Measurements from ENCODE around the gene HEXIM1.
"Not testable (repeated sequence)": the region's sequence is repeated elsewhere in the genome, so short reads cannot be mapped to it uniquely, and the experiment has no call there.

HEXIM1 gene

DNA sequence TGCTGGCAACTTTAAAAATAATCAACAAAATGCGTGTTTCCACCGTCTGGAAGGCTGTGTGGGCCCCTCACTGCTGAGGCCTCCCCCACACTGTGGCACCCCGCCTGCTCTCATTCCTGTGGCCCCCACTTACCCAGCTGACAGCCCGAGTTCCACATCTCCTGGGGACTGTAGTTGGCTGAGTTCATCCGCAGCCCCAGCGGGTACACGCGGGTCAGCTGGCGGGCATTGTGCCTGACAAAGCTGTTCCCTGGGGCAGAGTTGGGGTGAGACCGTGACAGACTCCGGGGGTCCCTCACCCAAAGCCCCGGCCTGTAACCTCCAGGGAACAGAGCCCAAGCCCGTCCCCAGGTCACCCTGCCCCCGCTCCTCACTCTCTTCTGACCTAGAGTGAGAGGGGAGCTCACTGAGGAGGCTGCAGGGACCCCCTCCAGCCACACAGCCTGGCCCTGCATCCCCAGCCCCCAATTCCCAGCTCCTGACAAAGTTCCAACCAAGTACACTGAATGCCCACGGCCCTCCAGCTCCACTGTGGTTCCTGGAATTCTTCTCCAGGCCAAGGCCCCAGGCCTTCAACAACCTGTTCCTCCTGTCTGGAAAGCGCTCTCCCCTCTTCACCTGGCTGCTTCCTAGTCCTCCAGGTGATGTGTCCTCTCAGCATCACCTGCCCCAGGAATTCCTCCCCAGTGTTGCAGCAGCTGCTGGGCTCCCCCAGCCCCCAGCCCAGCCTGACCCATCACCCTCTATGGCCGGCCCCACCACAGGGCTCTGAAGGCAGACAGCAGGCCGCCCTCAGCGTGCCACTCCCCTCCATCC, 34.0 kb upstream of the HEXIM1 start:
- DNase-seq = no peak

DNA sequence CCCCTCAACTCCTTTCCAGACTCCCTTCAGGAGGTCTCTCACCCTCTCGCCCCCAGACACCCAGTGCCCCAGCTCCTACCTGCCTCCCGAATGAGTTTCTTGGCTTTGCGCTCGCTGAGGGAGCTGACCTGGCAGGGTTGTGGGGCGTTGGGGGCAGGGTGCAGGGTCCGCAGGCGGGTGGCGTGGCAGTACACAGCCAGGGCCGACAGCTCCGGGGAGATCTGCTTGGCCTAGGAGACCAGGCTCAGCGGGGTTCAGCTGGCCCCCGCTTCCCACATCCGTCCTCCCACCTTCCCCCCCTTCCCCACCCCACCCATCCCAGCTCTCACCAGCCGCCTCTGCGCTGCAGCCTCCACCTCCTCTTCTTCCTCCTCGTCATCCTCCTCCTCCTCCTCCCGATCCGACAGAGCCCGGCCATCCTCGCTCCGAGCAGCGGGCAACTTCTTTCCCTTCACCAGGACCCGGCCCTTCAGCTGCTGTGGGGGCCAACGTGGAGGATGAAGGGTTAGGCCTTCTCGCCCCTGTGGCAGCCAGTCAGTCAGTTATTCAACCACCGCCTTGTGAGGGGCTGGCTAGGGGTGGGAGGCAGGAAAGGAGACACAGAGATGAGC, 33.2 kb upstream of the HEXIM1 start:
- no peak for DNase-seq

DNA sequence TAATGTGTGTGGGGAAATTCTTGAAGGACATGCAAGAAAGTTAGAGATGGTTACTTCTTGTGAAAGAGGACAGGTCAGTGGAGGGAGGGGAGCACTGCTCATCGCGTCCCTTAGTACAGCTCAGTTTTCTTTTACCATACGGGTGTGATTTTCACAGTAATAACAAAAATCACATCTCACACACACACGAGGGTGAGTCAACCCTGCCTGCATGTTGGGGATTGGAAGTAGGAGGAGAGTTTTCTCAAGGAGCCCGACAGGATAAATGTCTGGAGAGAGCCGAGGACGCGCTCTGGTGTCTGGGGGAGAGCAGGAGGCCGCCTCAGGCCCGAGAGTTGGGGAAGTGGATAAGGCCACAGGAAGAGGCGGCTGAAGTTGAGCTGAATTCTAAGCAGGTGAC, 32.4 kb upstream of the HEXIM1 start:
- no peak for DNase-seq

DNA sequence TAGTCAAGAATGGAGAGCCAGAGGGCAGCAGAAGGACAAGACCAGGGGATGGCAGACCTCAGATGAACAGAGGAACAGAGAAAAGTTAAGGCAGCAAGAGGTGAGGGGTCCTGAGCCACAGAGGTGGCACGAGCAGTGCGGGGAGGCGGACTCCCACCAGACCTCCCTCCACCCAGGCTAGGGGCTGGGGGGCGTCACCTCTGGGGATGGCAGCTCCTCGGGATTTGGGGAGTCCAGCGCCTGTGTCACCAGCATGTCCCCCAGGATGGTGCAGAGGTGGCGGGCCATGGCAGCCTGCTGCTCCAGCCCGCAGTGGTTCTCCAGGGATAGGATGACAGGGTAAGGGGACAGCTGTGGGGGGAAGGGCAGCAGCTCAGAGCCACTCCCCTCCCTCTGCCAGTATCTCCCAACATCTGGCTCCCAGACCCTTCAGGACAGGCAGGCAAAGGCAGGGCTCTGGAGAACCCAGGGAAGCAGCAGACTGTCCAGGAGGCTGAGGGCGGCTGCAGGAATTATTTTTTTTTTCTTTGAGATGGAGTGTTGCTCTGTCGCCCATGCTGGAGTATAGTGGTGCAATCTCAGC, 31.8 kb upstream of the HEXIM1 start:
- no peak for DNase-seq

DNA sequence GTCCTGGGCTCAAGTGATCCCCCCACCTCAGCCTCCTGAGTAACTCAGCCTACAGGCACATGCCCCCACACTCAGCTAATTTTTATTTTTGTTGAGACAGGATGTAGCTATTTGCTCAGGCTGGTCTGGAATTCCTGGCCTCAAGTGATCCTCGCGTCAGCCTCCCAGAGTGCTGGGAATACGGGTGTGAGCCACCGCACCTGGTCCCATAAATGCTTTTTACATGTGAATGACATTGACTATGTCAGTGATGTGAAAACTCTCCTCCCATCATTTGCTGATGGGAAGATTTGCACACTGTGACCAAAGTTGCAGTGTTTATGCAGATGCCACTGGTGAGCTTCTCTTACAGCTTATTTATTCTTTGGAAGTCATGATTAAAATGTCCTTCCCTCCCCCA, 30.9 kb upstream of the HEXIM1 start:
- DNase-seq = no peak

DNA sequence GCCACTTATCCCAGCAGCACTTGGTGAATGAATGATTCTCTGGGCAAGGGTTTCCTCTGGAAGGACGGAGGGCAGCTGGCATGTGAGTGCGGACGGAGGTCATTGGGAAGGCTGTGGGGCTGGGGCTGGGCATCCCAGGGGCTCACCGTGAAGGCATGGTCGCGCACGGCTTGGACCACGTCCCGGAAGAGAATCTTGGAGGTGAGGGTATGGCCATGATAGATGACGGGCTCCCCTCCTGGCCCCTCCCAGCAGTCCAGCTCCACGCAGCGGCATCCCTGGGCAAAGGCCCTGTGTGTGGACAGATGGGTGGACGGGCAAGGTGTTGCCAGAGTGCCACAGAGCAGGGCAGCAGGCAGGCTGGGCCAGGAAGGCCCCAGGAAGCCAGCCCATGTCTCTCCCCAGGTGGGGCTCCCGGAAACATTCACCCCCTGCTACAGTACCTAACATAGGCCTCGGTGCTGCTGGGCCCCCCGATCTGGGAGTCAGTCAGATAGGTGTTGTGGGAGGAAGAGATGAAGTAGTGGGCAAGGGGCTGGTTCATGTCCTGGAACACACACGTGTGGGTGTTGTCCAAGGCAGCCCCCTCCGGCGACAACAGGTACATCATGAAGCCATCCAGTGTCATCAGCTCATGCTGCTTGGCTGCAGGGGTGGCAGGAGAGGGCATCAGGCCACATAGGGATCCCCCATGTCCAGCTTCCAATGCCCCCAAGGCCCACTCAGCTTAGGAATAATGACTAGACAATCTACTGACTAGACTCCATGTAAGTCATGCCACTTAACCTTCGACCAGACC, 30.2 kb upstream of the HEXIM1 start:
- DNase-seq = no peak

DNA sequence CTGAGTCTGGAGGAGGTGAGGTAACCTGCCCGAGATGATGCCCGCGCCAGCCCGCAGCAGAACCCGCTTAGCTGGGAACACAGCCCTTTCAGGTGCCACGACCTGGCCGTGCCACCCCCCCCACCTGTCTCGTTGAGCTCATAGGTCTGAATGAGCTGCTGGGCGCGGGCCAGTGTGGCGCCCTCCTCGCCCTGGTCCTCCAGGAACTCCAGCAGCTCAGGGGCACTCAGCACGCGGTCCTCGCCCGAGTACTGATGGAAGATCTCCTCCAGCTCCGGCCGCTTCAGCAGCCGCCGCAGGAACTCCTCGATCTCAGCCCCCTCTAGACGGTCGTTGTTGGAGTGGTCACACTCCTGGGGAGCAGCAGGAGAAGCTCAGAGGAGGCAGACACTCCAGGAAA, 29.6 kb upstream of the HEXIM1 start:
- DNase-seq = no peak

DNA sequence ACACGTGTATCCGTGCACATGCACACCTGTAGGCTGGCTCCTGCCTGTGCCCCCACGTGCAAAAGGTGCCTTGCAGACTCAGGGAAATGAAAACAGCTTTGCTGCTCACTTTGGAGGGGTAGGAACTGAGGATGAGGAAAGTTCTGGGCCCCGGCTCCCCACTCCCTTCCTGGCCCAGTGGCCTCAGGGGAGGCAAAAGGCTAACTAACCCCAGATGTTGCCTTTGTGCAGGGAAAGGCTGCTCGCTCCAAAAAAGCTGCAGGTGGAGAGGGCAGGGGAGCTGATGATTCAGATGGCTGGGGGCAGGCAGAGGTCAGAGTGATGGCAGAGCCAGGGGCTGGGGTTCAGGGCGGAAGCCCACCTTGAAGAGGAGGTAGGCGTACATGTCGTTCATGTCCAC, 28.3 kb upstream of the HEXIM1 start:
- no peak for DNase-seq

DNA sequence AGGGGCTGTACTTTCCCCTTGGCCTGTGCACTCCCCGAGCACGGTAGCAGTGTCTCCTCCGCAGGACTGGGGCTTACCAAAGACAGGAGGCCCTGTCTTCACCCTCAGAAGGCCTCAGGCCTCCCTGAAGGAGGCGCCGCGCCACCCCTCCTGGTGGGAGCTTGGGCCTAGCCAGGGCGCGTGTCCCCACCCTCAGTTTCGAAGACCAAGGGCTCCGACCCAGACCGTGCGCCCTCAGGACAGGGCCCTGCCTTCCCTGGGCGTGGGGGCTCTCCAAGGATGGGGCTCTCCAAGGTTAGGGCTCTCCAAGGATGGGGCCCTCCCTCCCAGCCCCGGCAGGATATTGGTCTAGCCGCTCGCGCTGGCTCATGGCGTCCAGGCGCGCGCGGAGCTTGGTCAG, 27.7 kb upstream of the HEXIM1 start:
- no peak for DNase-seq

DNA sequence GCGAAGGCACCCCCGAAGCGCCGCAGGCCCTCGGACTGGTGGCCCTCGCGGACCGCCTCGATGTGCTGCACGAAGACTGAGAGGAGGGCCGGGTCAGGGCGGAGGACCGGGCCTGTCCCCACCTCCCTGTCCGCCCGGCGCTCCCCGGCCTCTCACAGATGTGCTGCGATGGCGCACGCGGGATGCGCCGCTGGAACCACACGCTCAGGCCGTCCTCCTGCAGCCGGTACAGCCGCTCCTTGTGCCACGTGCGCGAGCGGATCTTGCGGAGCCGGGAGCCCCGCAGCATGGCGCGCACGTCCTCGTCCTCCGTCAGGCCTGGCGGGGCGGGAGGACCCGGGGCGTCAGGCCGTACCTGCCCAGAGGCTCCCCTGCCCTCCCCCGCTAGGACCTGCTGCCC, 27.2 kb upstream of the HEXIM1 start:
- DNase-seq = no peak

DNA sequence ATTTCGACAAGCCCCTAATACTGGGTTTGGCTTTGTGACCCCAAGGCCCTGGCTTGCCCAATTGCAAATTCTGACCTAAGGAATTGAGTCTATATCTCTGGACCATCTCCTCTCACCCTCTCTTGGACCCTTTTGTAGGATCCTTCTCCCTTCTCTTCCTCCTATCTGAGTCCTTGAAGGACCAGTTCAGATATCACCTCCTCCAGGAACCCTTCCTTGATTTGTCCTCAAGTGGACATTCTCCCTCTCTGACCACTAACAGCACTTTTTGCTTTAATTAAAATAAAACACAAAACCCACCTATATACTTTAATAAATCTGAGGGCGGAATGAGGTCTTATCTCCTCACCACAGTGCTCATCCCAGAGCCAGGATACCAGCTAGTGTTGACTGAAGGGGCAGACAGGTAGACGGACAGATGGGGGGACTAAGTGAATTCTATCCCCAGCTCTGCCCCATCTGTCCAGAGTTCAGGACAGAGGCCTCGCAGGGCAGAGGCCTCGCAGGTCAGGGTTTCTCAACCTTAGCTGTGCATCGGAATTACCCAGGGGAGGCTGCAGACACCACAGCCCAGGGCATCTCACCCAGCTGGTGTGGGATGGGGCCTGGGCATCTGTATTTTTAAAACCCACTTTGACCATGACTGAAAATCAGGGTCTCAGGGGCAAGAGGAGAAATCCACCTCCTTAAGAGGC, 25.1 kb upstream of the HEXIM1 start:
- no peak for DNase-seq

DNA sequence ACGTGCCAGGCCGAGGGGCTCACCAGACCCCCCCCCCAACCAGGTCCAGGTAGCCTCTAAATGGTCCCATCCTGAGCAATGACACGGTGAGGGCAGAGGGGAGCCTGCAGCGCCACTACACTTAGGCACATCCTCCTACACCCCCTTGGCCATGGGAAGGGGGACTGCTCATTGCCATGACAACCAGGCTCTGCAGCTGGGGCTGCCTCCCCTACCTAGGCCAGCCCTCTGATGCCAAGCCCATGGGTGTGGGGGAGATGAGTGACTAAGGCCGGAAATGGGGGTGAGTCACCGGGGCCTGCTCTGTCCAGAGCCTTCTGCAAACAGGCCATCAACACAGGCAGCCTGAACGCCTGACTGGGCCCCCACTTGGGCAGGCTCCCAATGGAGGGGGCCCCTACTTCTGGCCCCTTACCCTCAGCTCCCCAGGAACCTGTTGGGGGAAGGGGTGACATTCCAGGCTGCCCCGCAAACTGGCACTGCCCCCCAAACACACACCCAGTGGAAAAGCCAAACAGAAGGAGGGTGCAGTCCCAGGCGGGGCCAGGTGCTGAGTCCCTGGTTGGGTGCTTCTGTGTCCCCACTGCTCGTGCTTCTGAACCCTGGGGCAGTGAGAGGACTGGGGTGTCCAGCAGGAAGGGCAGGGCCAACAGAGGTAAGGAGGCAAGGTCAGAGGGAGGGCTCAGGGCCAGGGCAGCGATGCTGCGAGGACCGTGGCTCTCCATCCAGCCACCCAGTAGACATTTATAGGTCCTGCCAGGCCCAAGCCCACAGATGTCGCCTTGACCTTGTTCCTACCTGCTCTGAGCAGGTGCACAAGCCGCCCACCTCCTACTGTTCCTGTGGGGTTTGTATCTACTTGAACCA, 24.1 kb upstream of the HEXIM1 start:
- DNase-seq = no peak

DNA sequence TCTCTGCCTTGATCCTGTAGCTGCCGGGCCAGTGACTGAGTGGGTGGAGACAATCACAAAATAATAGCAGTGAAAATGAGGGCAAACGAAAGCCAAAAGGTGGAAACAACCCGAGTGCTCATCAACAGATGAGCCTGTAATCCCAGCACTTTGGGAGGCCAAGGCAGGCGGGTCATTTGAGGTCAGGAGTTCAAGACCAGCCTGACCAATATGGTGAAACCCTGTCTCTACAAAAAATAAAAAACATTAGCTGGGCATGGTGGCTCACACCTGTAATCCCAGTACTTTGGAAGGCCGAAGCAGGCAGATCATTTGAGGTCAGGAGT, 23.5 kb upstream of the HEXIM1 start:
- DNase-seq = not testable (repeated sequence)

DNA sequence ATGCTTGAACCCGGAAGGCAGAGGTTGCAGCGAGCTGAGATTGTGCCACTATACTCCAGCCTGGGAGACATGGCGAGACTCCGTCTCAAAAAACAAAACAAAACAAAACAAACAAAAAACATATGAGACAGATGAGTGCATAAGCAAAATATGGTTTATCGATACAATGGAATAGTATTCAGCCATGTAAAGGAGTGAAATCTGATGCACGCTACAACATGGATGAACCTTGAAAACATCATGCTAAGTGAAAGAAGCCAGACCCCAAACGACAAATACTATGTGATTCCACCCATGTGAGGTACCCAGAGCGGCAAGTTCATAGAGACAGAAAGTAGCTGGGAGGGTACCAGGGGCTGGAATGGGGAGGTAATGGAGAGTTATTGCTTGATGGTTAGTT, 22.8 kb upstream of the HEXIM1 start:
- DNase-seq = no peak

DNA sequence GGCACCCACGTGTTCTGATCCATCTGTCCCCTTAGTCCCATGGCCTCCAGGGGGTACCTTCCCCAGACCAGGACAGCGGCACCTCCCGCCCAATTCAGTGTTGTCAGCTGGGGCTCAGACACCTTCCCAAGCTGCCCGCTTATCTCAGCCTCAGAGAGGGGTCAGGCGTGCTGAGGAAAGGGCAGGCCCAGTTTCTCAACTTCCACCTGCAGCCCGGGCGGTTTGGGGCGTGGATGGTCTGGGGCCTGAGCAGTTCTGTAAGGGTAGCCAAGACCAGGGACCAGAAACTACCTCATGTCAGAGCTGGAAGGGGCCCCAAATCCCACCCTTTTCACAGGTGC, 21.1 kb upstream of the HEXIM1 start:
- no peak for DNase-seq

DNA sequence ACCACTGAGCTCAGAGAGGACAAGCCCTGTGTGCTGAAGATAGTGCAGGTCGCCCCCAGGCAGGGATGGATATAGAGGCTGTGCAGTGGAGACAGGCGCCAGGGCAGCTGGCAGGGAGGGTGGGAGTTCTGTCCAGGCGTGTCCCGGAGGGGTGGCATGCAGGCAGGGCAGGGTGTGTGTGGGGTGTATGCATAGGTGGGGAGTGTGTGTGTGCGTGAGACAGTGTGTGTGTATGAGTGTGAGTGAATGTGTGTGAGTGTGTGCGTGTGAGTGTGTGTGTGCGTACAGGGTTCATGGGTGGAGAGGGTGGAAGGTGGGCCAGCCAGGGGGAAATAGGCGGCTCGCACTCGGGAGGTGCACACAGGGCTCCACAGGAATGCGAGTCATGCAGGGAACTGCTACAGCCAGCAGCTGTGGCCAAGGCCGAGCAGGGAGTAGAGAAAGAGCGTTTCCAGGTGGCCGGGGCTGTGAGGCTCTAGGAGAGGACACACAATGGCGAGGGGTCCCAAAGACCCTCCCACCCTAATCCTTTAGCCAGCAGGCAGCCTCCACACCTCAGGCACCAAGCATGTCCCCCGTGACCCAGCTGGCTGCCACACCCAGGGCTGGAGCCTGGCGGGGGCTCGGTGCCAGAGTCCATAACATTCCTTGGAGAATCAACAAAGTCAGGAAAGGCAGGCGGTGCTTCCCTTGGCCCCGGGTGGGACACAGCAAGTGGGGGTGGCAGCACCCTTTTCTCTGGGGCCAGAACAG, 20.6 kb upstream of the HEXIM1 start:
- DNase-seq = no peak

DNA sequence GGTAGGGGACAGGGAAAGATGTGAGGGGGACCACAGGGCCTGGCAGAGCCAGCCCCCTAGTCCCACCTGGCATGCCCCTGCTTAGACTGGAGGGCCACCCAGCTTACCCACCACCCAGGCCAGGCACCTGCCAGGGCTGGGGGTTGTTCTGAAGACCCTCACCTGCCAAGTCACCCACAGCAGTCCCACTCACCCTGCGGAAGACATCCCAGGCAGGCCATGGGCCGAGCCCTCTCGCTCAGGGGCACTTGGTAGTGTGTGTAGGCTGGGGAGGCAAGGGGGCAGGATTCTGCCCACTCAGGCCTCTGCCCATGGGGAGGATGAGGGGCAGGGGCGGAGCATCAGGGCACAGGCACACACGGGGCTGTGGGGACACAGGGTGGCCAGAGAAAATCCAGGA, 19.9 kb upstream of the HEXIM1 start:
- DNase-seq = no peak

DNA sequence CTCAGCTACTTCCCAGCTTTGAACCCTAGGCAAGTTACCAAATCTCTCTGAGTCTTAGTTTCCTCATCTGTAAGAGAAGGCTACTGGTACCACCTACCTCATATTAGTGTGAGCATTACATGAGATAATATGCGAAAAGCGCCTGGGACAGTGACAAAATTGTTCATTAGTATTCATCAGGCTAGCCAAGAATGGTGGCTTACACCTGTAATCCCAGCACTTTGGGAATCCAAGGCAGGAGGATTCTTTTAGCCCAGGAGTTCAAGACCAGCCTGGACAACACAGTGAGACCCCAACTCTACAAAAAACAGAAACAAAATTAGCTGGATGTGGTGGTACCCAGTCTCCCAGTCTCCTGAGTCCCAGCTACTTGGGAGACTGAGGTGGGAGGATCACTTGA, 19.3 kb upstream of the HEXIM1 start:
- no peak for DNase-seq

DNA sequence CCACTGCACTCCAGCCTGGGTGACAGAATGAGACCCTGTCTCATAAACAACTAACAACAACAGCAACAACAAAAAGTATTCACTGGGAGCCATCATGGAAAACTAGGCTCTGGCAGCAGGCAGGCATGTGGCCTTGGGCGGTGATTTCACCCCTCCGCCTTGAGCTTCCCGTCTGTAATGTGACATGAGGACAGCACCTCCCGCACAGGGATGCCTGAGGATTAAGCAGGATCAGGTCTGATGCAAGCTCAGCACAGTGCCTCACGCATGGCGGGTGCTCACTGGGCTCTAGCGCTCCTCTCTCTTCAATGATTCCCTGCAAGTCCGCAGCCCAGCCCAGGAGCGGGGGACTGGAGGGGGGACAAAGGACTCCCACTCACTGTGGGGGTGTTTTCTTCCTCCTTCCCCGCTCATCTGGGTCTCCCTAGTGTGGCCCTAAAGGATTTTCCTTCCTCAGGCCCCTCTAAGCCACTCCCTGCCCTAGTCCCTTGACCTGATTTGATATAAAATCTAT, 18.8 kb upstream of the HEXIM1 start:
- DNase-seq = no peak

DNA sequence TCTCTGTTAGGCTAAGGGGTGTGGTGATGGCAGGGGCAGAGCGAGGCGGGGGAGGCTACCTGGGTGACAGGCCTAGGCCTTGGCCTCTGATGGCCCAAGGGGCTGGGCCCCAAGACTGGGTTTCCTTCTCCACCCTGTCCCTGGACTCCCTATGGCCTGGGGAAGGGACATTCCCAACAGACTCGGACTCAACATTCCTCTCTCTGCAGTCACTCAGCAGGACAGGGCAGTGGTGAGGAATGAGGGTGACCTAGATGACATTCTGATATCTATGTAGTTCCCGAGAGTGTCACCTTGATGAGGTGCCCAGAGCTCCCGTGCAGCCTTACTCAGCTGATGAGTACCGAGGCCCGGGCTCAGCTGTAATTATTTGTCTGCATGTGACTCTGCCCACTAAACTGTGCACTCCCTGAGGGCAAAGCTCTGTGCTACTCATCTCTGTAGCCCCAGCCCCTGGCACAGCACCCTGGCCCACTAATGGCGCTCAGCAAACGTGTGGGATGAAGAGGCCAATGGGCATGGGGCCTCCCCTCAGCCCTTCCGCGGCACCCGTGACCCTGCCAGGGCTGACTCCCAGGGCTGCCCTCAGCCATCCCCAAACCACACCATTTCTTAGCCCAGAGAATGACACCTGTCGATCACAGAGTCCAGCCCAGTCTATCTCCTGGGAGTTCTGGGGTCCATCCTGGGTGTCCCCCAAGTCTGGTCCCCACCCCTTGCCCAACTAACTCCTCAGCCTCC, 18.2 kb upstream of the HEXIM1 start:
- DNase-seq = no peak

Measured in central memory CD4-positive, alpha-beta T cell (primary cell).